ENCODE data around the gene KIF16B. TPM values are rescaled to one million over a fixed set of nuclear protein-coding genes. Genes with fewer than 3 reads are reported as not detected.

KIF16B gene
- total and polyA plus RNA-seq, 2 donors (not counting 3 experiments of a cell fraction or from before 2014, with no cell fraction given) = 2.9 to 8.8 TPM

DNA sequence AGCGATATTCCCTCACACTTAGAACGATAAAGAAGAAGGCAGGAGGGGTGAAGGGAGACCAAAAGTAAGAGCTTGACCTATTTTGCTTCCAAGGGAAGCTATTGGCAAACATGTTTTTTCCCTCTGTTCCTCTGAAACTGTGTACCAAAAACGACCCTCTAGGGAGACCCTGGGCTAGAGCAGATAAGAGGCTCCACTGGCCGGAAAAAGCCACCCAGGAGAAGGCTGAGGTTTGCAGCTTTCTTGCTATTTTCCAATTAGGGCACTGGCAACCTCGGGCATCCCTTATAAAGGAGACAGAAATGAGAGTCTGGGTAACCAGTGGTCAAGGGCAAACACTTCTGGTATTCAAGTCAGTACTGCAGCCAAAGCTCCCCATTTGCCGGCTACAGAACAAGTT is 168.0 kb downstream of the KIF16B start:
- no peaks in the 10 kb centered on the region for H3K9me3 ChIP-seq (replicated peaks; ENCODE audit: control insufficient read depth, insufficient read depth, low read length)
- no peaks in the 10 kb centered on the region for H3K79me2 ChIP-seq (ENCODE audit: control insufficient read depth, insufficient read depth, low read length)
- peaks cover 0 to 2% of the 10 kb centered on the region in 2 experiments for H3K36me3 ChIP-seq (ENCODE audit: control insufficient read depth in 2 of 2, extremely low read depth in 1 of 2, insufficient read depth in 2 of 2, low read length in 2 of 2)
- ChIA-PET POLR2A (no interaction called here), CTCF (no interaction called here)
- no peaks in the 10 kb centered on the region for H3K9me1 ChIP-seq (replicated peaks; ENCODE audit: control insufficient read depth, extremely low read depth, insufficient read depth, low read length)
- no TSS peak for BruUV-seq (replicated peaks)
- H3K4me2 ChIP-seq (ENCODE audit: insufficient read depth, low read length) = no peak overlapping the region
- H3K27me3 ChIP-seq (ENCODE audit: control insufficient read depth in 2 of 2, insufficient read depth in 2 of 2, low read length in 2 of 2) = no peaks in the 10 kb centered on the region
- no peak overlapping the region for H3K4me3 ChIP-seq (replicated peaks in 1 of 3; ENCODE audit: insufficient read depth in 1 of 3, low read depth in 1 of 3, low read length in 3 of 3)
- intact Hi-C loops (cut with micrococcal nuclease) = no loop called here
- dilution Hi-C loops (cut with MboI; ENCODE audit: extremely low pct_ligation_motif_present, low sequenced_read_pairs) = no loop called here
- no peak overlapping the region for H3K9ac ChIP-seq (replicated peaks; ENCODE audit: extremely low read depth, insufficient read depth, low read length)
- H3K4me1 ChIP-seq (ENCODE audit: control insufficient read depth, extremely low read depth, insufficient read depth, low read length) = no peaks in the 10 kb centered on the region
- no peak overlapping the region for H2AFZ ChIP-seq (ENCODE audit: low read depth, low read length)
- DNase-seq (ENCODE audit: low read depth, low spot score) (no peak), FAIRE-seq (no peak)
- H4K20me1 ChIP-seq (replicated peaks; ENCODE audit: control insufficient read depth, extremely low read depth, insufficient read depth, low read length) = no peaks in the 10 kb centered on the region
- H3K27ac ChIP-seq (ENCODE audit: insufficient read depth, low read depth, low read length) = no peak overlapping the region
- no peak for TF ChIP-seq MYC (IDR thresholded peaks at IDR 0.05; ENCODE audit: low read depth, low read length)
- TF ChIP-seq, protein P1, sequence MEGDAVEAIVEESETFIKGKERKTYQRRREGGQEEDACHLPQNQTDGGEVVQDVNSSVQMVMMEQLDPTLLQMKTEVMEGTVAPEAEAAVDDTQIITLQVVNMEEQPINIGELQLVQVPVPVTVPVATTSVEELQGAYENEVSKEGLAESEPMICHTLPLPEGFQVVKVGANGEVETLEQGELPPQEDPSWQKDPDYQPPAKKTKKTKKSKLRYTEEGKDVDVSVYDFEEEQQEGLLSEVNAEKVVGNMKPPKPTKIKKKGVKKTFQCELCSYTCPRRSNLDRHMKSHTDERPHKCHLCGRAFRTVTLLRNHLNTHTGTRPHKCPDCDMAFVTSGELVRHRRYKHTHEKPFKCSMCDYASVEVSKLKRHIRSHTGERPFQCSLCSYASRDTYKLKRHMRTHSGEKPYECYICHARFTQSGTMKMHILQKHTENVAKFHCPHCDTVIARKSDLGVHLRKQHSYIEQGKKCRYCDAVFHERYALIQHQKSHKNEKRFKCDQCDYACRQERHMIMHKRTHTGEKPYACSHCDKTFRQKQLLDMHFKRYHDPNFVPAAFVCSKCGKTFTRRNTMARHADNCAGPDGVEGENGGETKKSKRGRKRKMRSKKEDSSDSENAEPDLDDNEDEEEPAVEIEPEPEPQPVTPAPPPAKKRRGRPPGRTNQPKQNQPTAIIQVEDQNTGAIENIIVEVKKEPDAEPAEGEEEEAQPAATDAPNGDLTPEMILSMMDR (IDR thresholded peaks at IDR 0.05; ENCODE audit: extremely low read depth in 1 of 2, insufficient read depth in 1 of 2, low read depth in 1 of 2, low read length in 2 of 2) = no peak
- TF ChIP-seq, protein P2, sequence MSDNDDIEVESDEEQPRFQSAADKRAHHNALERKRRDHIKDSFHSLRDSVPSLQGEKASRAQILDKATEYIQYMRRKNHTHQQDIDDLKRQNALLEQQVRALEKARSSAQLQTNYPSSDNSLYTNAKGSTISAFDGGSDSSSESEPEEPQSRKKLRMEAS (IDR thresholded peaks at IDR 0.05; ENCODE audit: insufficient read depth, insufficient read length) = no peak
- TF ChIP-seq POLR2AphosphoS5 (IDR thresholded peaks at IDR 0.05; ENCODE audit: insufficient read depth, low read depth, low read length) = no peak
- no peak for TF ChIP-seq GATA2 (IDR thresholded peaks at IDR 0.05; ENCODE audit: insufficient read depth, insufficient read length, low read depth, low read length)
- no peak for TF ChIP-seq POLR2A (IDR thresholded peaks at IDR 0.05; ENCODE audit: low read depth, low read length)
- no peak for TF ChIP-seq FOS (IDR thresholded peaks at IDR 0.05; ENCODE audit: borderline replicate concordance, insufficient read depth, low read length)
- TF ChIP-seq EZH2 (IDR thresholded peaks at IDR 0.05; ENCODE audit: borderline replicate concordance, low read depth, low read length, severe bottlenecking) = no peak
- no peak for TF ChIP-seq JUN (IDR thresholded peaks at IDR 0.05; ENCODE audit: borderline replicate concordance, insufficient read depth, insufficient read length, low read depth)
